ENCODE data around the gene SLAMF9.

The SLAMF9 gene

GRCh38 chr1:159980786-159981185 is 26.7 kb upstream of the SLAMF9 start:
- POLR2A ChIA-PET, result no interaction called here
- DNase-seq (ENCODE audit: extremely low spot score), result no peak
- CTCF ChIA-PET, result interaction anchor here (5.0 kb wide), 1 partner anchor 26 kb away, joined by 25 read pairs; no protein-coding TSS in a partner anchor
- no peak for TF ChIP-seq CTCF (IDR thresholded peaks at IDR 0.05; ENCODE audit: control extremely low read depth, extremely low read depth, low read depth, missing control alignments)

- DNase-seq (ENCODE audit: extremely low spot score), result no peak
- CTCF ChIA-PET, result no interaction called here
Measured at GRCh38 chr1:159980076-159980475, 26.0 kb upstream of the SLAMF9 start.

GRCh38 chr1:159979257-159979656 is 25.2 kb upstream of the SLAMF9 start:
- no peak for DNase-seq (ENCODE audit: extremely low spot score)
- CTCF ChIA-PET, result no interaction called here
- POLR2A ChIA-PET, result no interaction called here
- TF ChIP-seq CTCF (IDR thresholded peaks at IDR 0.05; ENCODE audit: control extremely low read depth, extremely low read depth, low read depth, missing control alignments), result no peak

More at GRCh38 chr1:159980076-159980475, 26.0 kb upstream of the SLAMF9 start:
- POLR2A ChIA-PET, result no interaction called here
- TF ChIP-seq CTCF (IDR thresholded peaks at IDR 0.05; ENCODE audit: control extremely low read depth, extremely low read depth, low read depth, missing control alignments), result no peak

GRCh38 chr1:159978107-159978398 is 24.0 kb upstream of the SLAMF9 start:
- CTCF ChIA-PET, result interaction anchor here (0.8 kb wide), 1 partner anchor 68 kb away, joined by 3 read pairs; no protein-coding TSS in a partner anchor
- POLR2A ChIA-PET, result interaction anchor here (1.6 kb wide), 1 partner anchor 53 kb away, joined by 3 read pairs; the partner anchor contains the start of gene TAGLN2
- DNase-seq (ENCODE audit: extremely low spot score), result no peak
- no peak for TF ChIP-seq CTCF (IDR thresholded peaks at IDR 0.05; ENCODE audit: control extremely low read depth, extremely low read depth, low read depth, missing control alignments)

GRCh38 chr1:159977364-159978106 is 23.5 kb upstream of the SLAMF9 start:
- POLR2A ChIA-PET, result interaction anchor here (1.6 kb wide), 1 partner anchor 52 kb away, joined by 3 read pairs; the partner anchor contains the start of gene TAGLN2
- no peak for TF ChIP-seq CTCF (IDR thresholded peaks at IDR 0.05; ENCODE audit: control extremely low read depth, extremely low read depth, low read depth, missing control alignments)
- CTCF ChIA-PET, result interaction anchor here (0.8 to 1.7 kb wide), 2 partner anchors 31 to 68 kb away, joined by 3 to 5 read pairs; no protein-coding TSS in a partner anchor
- DNase-seq (ENCODE audit: extremely low spot score), result no peak

GRCh38 chr1:159974350-159974965 is 20.4 kb upstream of the SLAMF9 start:
- CTCF ChIA-PET, result interaction anchor here (0.7 kb wide), 1 partner anchor 112 kb away, joined by 3 read pairs; no protein-coding TSS in a partner anchor

More at GRCh38 chr1:159974350-159974965, 20.4 kb upstream of the SLAMF9 start:
- DNase-seq (ENCODE audit: extremely low spot score), result no peak
- no peak for TF ChIP-seq CTCF (IDR thresholded peaks at IDR 0.05; ENCODE audit: control extremely low read depth, extremely low read depth, low read depth, missing control alignments)
- POLR2A ChIA-PET, result no interaction called here
